Measurements from ENCODE around the gene CERK. TPM values are rescaled to one million over a fixed set of nuclear protein-coding genes. Genes with fewer than 3 reads are reported as not detected.
"Not testable (repeated sequence)": the region's sequence is repeated elsewhere in the genome, so short reads cannot be mapped to it uniquely, and the experiment has no call there.

Gene CERK
- total and polyA plus RNA-seq, 4 experiments from 2014 or later, result 91.2 to 164 (median 136) TPM

DNA sequence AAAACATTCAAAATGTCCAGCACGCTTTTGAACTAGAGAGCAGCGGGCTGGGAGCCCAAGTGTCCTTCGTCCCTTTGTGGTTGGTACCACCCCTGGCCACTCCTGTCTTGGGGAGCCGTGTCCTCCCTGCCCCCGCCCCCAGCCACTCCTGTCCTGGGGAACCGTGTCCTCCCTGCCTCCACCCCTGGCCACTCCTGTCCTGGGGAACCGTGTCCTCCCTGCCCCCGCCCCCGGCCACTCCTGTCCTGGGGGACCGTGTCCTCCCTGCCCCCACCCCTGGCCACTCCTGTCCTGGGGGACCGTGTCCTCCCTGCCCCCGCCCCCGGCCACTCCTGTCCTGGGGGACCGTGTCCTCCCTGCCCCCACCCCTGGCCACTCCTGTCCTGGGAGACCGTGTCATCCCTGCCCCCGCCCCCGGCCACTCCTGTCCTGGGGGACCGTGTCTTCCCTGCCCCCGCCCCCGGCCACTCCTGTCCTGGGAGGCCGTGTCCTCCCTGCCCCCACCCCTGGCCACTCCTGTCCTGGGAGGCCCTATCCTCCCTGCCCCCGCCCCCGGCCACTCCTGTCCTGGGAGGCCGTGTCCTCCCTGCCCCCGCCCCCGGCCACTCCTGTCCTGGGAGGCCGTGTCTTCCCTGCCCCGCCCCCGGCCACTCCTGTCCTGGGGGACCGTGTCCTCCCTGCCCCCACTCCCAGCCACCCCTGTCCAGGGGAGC is 102.9 kb downstream of the CERK start:
- H3K27me3 Mint-ChIP-seq; H3K27ac ChIP-seq (ENCODE audit: low read depth, low read length); intact Hi-C loops (cut with micrococcal nuclease); CTCF ChIA-PET (ENCODE audit: partially characterized antibody); H3K9me3 ChIP-seq (ENCODE audit: control insufficient read depth in 1 of 2, low read length in 2 of 2); DNase-seq; H3K4me1 ChIP-seq (ENCODE audit: insufficient read depth, low read length); H3K4me3 ChIP-seq (ENCODE audit: low read length in 2 of 2); H3K36me3 Mint-ChIP-seq; H3K27ac Mint-ChIP-seq; H3K4me3 Mint-ChIP-seq; H3K27me3 ChIP-seq (ENCODE audit: insufficient read depth, low read length); POLR2A ChIA-PET (ENCODE audit: partially characterized antibody); H3K36me3 ChIP-seq (ENCODE audit: insufficient read depth, low read length); H3K4me1 Mint-ChIP-seq; H3K9me3 Mint-ChIP-seq: not testable (repeated sequence)

Other genes starting within 250 kb of the CERK start
- 1 to 10 TPM in 1 of 2 experiments, under 1 TPM in 1; 0.94 to 1.1 TPM for gene CELSR1, start 200.6 kb downstream of the CERK start, total RNA-seq
- under 1 TPM; 0.47 to 0.67 TPM for gene CELSR1, start 200.6 kb downstream of the CERK start, polyA plus RNA-seq
- gene GRAMD4, start 117.9 kb downstream of the CERK start, total RNA-seq, result 10 to 100 TPM; 16.1 to 19.6 TPM
- 1 to 10 TPM in 1 of 2 donors, under 1 TPM in 1; 0.73 to 7.2 TPM for gene GRAMD4, start 117.9 kb downstream of the CERK start, polyA plus RNA-seq
- gene TBC1D22A, start 24.4 kb upstream of the CERK start, total RNA-seq, result 10 to 100 TPM; 49.0 to 49.2 TPM
- 10 to 100 TPM; 20.6 to 24.4 TPM for gene TBC1D22A, start 24.4 kb upstream of the CERK start, polyA plus RNA-seq

Data from CD4-positive, alpha-beta memory T cell (primary cell).